HG02763 (cell line): ENCODE measurements around the gene GRWD1.

ENCODE experiments used
- ATAC-seq: cut with Tn5 transposase; IDR thresholded peaks from one replicate; pipeline ENCODE4 v1.9.1; 2021; ENCODE audit warnings: mild to moderate bottlenecking, moderate library complexity; ENCODE audit not compliant: unreplicated experiment

Gene GRWD1

GRCh38 chr19:48445606-48446481 is at the start of gene GRWD1:
TSS of gene GRWD1 (plus strand) at chr19:48445983. CDS start at chr19:48446006, 23 bp downstream.
- peak; percentile 79 for ATAC-seq

- ATAC-seq: no peak
Measured at GRCh38 chr19:48396016-48396823, 49.6 kb upstream of the GRWD1 start.

DNA sequence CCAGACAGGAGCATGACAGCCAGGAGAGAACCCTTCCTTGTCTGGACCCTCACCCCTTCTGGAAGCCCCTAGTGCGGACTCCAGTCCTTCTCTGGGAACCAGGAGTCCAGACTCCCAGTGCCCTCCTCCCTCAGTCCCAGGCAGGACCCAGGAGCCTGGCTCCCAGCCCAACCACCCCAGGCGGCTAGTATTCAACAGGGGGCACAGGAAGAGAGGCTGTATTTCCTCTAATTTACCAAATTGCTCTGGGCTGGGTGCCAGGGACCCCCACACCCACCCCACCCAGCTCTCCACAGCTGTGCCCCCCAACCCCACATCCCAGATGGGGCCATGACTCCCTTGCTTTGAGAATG is 49.0 kb upstream of the GRWD1 start:
- ATAC-seq: no peak

DNA sequence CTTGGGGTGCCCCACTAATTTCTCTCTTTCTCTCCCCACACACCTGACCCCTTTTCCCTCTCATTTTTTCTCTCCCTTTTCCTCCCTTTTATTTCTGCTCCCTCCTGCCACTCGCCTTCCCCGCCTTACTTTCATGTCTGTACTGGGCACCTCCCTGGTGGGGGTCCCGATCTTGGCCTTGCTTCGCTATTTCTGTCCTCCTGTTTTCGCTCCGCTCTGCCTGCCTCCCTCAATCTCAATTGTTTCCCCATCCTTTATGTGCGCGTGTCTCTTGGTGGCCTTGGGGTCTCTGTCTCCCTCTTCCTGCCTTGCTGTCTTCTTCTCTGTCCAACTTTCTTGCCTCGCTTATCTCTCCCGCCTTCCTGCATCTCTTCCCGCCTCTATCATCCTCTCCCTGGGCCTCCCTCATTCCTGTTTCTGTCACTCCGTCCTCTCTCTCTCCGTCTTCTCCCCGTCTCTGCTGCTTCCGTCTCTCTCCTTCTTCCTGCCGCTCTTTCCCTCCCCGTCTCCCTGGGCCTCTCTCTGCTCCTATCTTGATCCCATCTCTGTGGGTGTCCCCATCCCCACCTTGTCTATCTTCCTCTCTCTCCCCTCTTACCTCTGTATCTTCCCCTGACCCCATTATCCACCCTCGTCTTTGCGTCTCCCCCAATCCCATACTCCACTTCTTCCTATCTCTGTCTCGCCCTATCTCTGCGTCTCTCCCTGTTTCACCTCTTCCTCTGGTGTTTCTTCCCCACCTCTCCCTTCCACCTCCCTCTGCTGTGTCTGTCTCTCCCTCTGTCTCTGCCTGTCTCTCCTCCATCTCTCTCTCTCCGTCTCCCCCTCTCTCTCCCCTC is 48.3 kb upstream of the GRWD1 start:
- ATAC-seq: no peak

GRCh38 chr19:48398102-48398374 is 47.7 kb upstream of the GRWD1 start:
- ATAC-seq: no peak

DNA sequence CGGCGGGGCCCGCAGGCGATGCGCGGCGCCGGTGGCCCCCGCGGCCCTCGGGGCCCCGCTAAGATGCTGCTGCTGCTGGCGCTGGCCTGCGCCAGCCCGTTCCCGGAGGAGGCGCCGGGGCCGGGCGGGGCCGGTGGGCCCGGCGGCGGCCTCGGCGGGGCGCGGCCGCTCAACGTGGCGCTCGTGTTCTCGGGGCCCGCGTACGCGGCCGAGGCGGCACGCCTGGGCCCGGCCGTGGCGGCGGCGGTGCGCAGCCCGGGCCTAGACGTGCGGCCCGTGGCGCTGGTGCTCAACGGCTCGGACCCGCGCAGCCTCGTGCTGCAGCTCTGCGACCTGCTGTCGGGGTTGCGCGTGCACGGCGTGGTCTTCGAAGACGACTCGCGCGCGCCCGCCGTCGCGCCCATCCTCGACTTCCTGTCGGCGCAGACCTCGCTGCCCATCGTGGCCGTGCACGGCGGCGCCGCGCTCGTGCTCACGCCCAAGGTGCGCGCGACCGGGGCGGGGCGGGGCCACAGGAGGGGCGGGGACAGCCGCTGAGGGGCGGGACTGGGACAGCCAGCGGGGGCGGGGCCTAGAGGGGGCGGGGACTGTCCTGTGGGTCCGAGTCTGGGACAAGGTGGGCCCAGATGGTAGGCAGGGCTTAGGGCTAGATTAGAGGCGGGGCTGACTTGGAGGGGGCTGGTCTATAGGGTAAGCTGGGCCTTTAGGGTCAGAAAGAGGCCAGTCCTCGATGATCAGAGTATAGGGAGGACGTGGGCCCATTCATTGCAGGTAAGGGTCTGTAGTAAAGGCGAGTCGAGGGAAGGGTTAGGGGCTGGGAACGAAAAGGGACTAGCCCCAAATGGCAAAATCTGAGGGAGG is 47.2 kb upstream of the GRWD1 start:
- peak; percentile 51 for ATAC-seq

DNA sequence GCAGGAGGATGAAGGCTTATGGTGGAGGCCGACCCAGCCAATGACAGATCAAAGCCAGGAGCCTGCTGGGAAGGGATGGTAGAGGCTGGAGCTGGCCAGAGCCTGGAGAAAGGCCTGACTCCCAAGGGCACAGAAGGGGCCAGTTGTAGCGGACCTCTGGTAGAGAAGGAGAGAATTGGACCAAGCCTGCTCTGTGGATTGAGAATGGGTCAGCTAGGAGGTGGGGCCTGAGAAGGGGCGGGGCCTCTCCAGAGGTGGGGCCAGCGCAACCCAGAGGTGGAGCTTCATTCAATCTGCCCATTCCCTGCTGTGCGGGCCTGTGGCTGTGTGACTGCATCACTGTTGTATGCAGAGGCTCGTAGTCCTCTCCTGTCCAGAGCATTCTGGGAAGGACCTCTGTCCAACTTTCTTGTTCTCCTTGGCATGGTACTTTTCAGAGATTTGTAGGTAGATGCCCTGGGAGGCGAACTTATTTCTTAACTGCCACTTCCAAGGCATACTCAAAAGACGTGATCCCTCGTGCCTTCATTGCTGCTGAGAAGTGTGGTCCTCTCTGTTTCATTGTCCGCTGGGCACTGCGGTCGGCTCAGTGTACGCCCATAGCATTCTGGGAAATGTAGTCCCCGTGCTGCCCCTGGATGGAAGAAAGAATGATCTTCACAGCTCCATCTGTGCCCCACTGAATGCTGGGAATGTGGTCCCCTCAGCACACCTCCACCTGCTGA is 45.6 kb upstream of the GRWD1 start:
- ATAC-seq: no peak

GRCh38 chr19:48401287-48401686 is 44.5 kb upstream of the GRWD1 start:
- ATAC-seq: no peak

GRCh38 chr19:48403606-48404005 is 42.2 kb upstream of the GRWD1 start:
- ATAC-seq: no peak

DNA sequence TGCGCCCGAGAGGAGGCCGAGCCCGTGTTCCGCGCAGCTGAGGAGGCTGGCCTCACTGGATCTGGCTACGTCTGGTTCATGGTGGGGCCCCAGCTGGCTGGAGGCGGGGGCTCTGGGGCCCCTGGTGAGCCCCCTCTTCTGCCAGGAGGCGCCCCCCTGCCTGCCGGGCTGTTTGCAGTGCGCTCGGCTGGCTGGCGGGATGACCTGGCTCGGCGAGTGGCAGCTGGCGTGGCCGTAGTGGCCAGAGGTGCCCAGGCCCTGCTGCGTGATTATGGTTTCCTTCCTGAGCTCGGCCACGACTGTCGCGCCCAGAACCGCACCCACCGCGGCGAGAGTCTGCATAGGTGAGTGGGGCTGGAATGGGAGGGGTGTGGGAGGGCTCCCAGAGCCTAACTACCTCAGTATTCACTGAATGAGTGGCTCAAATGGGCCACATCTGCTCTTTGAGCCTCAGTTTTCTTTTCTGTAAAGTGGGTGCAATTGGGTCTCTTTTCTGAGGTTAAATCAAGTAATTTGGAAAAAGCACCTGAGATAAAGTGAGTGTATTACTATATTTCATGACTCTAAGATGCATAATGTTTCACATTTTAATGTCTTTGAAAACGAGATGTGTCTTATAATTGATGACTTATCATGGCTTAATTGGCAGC is 40.6 kb upstream of the GRWD1 start:
- no peak for ATAC-seq

- ATAC-seq: no peak
Measured at GRCh38 chr19:48405850-48406249, 39.9 kb upstream of the GRWD1 start.

DNA sequence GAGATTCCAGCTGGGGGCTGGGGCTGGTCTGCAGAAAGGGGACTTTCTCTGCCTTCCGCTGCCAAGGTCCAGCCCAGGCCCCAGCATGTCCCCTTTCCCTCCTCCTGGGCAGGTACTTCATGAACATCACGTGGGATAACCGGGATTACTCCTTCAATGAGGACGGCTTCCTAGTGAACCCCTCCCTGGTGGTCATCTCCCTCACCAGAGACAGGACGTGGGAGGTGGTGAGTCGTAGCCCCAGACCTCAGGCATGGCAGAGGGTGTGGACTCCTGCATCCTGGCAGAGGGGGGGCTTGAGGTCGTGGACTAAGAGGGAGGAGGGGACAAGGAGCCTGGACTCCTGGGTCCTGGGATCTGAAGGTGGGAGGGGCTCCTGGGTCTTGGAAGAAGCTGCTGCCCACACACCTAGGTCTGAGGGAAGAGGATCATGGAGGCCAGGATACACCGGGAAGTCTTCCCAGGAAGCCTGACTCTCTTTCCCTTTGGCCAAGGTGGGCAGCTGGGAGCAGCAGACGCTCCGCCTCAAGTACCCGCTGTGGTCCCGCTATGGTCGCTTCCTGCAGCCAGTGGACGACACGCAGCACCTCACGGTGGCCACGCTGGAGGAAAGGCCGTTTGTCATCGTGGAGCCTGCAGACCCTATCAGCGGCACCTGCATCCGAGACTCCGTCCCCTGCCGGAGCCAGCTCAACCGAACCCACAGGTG is 31.8 kb upstream of the GRWD1 start:
- ATAC-seq: no peak

DNA sequence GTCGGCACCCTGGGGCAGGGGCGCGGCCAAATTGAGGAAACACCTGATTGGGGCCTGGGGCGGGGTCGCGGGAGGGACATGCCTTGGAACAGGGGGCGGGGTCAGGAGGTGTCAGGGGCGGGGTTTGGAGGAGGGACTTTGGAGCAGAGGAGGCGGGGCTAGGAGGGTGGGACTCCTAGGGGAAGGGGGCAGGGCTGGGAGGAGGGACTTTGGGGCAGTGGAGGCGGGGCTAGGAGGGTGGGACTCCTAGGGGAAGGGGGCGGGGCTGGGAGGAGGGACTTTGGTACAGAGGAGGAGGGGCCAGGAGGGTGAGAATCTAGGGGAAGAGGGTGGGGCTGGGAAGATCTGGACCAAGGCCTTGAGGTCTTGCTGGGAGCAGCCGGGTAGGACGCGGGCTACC is 30.4 kb upstream of the GRWD1 start:
- no peak for ATAC-seq

DNA sequence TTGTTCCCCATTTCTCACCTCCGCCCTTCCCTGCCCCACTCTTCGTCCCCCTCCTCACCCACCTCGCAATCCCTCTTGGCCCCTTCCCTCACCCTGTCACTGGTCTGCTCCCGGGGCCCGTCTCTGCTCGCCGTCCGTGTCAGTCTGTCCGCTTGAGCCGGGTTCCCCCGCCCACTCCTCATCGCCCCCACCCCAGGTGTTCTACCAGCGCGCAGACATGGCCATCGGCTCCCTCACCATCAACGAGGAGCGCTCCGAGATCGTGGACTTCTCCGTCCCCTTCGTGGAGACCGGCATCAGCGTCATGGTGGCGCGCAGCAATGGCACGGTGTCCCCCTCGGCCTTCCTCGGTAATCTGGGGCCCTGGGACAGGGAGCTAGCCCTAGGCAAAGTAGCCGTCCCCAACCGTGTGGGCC is 30.0 kb upstream of the GRWD1 start:
- ATAC-seq: no peak

GRCh38 chr19:48417421-48417820 is 28.4 kb upstream of the GRWD1 start:
- ATAC-seq: no peak

GRCh38 chr19:48418317-48419064 is 27.3 kb upstream of the GRWD1 start:
- no peak for ATAC-seq

- peak; percentile 67 for ATAC-seq
Measured at GRCh38 chr19:48419158-48419920, 26.4 kb upstream of the GRWD1 start.
